Activated CD8-positive, alpha-beta memory T cell treated with anti-CD3 and anti-CD28 coated beads, Interleukin-2, amount 50 U/mL, for 48 hours (primary cell): ENCODE data around the gene RBM19.

Experiments
- DNase-seq: peaks from one replicate; pipeline ENCODE4 v3.0.0-alpha.2; 2020

The RBM19 gene

GRCh38 chr12:113988976-113989375 is 22.9 kb upstream of the RBM19 start:
- no peak for DNase-seq

GRCh38 chr12:113988064-113988451 is 21.9 kb upstream of the RBM19 start:
- no peak for DNase-seq

- no peak for DNase-seq
Observed at GRCh38 chr12:113987261-113988063, 21.3 kb upstream of the RBM19 start.

- no peak for DNase-seq
Observed at GRCh38 chr12:113984464-113984863, 18.3 kb upstream of the RBM19 start.

- DNase-seq: no peak
Observed at GRCh38 chr12:113983777-113984448, 17.8 kb upstream of the RBM19 start.

GRCh38 chr12:113983265-113983664 is 17.1 kb upstream of the RBM19 start:
- no peak for DNase-seq

GRCh38 chr12:113981876-113982275 is 15.8 kb upstream of the RBM19 start:
- DNase-seq: no peak

- DNase-seq: peak; percentile 68
Observed at GRCh38 chr12:113980537-113981337, 14.6 kb upstream of the RBM19 start.

GRCh38 chr12:113980054-113980453 is 13.9 kb upstream of the RBM19 start:
- no peak for DNase-seq

- no peak for DNase-seq
Observed at GRCh38 chr12:113978080-113978479, 12.0 kb upstream of the RBM19 start.

- no peak for DNase-seq
Observed at GRCh38 chr12:113974006-113974405, 7.9 kb upstream of the RBM19 start.

- no peak for DNase-seq
Observed at GRCh38 chr12:113973109-113973904, 7.2 kb upstream of the RBM19 start.

GRCh38 chr12:113971392-113971791 is 5.3 kb upstream of the RBM19 start:
- DNase-seq: no peak

- no peak for DNase-seq
Observed at GRCh38 chr12:113970211-113970610, 4.1 kb upstream of the RBM19 start.

GRCh38 chr12:113967368-113967767 is 1.2 kb upstream of the RBM19 start:
- no peak for DNase-seq

- DNase-seq: no peak
Observed at GRCh38 chr12:113962733-113963132, 3.4 kb downstream of the RBM19 start.

- peak; percentile 70 for DNase-seq
Observed at GRCh38 chr12:113961921-113962710, 4.0 kb downstream of the RBM19 start.

GRCh38 chr12:113960030-113960429 is 6.1 kb downstream of the RBM19 start:
- no peak for DNase-seq

GRCh38 chr12:113959096-113959495 is 7.0 kb downstream of the RBM19 start:
- DNase-seq: no peak

GRCh38 chr12:113958108-113958507 is 8.0 kb downstream of the RBM19 start:
- DNase-seq: no peak

- no peak for DNase-seq
Observed at GRCh38 chr12:113957627-113958026, 8.5 kb downstream of the RBM19 start.
